GM21515 (cell line): ENCODE measurements around the gene CCDC57.
"Not testable (repeated sequence)": the region's sequence is repeated elsewhere in the genome, so short reads cannot be mapped to it uniquely, and the experiment has no call there.

Source experiments
- ATAC-seq: cut with Tn5 transposase; IDR thresholded peaks from one replicate; pipeline ENCODE4 v1.9.1; 2021; ENCODE audit not compliant: unreplicated experiment

CCDC57 gene

GRCh38 chr17:82204831-82205719 lies 7.6 kb downstream of the CCDC57 start:
- ATAC-seq, result no peak

DNA sequence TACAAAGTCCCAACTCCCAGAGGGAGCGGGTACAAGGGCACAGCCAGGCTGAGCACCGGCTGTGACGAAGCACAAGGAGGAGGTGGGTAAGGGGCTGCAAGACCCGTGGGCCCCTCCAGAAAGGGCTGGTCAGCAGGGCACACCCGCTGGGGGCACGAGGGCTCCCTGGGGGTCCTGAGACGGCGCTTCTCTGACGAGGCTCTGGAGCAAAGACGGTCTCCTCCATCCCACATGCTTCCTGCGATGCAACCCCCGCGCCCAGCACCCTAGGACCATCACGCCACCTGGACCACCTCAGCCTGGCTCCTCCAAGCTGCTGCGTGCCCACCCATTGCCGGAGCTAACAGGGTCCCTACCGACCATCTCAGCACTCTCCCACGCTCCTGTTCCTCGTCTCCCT lies 8.7 kb downstream of the CCDC57 start:
- no peak for ATAC-seq

GRCh38 chr17:82202981-82203380 lies 9.7 kb downstream of the CCDC57 start:
- no peak for ATAC-seq

- ATAC-seq, result no peak
Measured at GRCh38 chr17:82201498-82201910, 11.1 kb downstream of the CCDC57 start.

DNA sequence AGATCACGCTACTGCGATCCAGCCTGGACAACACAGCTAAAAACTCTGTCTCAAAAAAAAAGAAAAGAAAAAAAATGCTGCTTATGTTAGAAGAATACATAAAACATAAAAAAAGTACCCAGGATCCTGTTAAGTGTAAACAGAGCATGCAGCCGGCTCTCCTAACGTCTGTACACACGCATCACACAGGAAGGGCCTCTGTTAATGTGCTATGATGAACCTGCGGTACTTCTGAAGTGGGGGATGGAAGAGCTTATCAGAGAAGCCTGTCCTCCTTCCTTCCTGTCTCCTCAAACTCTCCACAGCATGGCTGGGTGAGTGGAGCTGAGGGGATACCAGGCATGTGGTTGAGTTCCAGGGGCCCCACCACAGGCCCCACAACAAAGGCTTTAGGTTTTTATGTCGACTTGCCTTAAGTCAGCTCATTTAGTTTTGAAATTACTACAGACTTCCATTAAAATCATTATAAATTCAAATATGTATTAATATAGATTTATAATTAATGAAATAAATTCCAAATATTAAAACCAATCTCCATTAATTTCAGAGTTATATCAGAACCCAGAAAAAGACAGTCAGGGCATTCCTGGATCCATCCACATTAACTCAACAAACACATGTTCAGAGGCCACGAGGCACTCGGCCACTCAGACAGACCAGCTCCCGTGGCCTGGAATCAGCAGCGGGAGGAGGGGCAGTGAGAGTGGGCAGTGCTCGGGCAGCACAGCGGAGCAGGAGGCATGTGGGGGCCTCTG lies 11.7 kb downstream of the CCDC57 start:
- no peak for ATAC-seq

- no peak for ATAC-seq
Measured at GRCh38 chr17:82200135-82200534, 12.5 kb downstream of the CCDC57 start.

- ATAC-seq, result no peak
Measured at GRCh38 chr17:82199496-82199895, 13.1 kb downstream of the CCDC57 start.

DNA sequence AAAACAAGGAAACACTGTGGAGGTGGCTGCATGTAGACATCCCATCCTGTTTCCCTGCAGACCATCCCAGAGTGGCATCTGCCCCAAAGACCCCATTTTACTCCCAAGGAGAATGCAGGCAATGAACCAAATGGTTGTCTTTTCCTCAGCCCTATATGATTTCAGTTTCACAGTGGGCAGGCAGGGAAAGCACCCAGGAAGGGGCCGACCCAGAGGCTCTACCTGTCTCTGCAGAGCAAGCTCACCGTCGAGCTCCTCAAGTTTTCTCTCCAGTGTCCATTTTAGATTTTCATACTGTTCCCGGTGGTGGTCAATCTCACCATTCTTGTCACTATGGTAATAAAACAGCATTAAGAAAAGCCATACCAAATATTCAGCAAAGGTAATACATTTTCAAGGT lies 14.6 kb downstream of the CCDC57 start:
- ATAC-seq, result no peak

- no peak for ATAC-seq
Measured at GRCh38 chr17:82195675-82196672, 16.7 kb downstream of the CCDC57 start.

DNA sequence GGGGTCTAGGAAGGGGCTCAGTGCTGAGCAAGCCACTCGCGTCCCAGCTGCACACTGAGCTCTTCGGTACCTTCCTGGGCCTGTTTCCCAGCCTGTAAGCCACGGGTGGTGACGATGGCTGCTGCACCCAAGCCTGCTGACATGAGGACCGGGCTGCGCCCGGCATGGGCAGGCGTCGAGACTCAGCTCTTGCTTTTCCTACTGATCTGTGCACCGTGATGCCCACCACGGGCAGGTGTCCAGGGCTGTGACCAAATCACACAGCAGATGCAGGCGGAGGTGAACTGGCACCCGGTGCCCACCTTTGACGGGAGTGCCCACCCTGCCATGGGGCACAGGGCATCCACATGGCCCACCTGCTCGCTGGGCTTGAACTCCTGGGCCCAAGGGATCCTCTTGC lies 17.9 kb downstream of the CCDC57 start:
- no peak for ATAC-seq

- no peak for ATAC-seq
Measured at GRCh38 chr17:82193520-82194220, 19.0 kb downstream of the CCDC57 start.

DNA sequence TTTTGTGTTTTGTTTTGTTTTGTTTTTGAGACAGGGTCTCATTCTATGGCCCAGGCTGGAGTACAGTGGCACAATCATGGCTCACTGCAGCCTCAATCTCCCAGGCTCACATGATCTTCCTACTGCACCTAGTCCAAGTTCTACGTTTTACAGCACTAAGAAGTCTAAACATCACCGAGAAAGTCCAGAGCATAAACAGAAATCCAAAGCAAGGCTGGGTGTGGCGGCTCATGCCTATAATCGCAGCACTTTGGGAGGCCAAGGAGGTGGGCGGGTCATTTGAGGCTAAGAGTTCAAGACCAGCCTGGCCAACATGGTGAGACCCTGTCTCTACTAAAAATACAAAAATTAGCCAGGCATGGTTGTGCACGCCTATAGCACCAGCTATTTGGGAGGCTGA lies 19.6 kb downstream of the CCDC57 start:
- not testable (repeated sequence) for ATAC-seq

GRCh38 chr17:82188001-82188961 lies 24.4 kb downstream of the CCDC57 start:
- ATAC-seq, result no peak

GRCh38 chr17:82187500-82187899 lies 25.1 kb downstream of the CCDC57 start:
- no peak for ATAC-seq

DNA sequence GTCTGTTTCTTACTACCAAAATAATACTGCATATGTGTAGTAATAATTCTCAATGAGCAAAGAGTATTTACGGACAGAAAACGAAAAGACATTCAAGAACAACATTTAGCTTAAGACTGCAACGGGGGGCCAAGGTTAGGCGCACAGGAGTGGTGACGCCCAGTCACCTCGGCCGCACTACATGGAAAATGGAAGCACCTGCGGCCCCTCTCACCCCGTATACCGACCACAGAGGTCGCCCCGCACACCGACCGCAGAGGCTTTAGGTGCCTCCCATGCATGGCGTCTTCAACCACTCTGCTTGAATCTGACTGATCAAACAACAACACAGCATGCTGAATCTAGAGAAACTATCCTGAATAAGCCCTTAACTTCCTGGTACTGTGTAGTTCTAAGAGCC lies 26.4 kb downstream of the CCDC57 start:
- no peak for ATAC-seq

GRCh38 chr17:82184761-82185160 lies 27.9 kb downstream of the CCDC57 start:
- no peak for ATAC-seq

- ATAC-seq, result no peak
Measured at GRCh38 chr17:82180776-82181528, 31.7 kb downstream of the CCDC57 start.

- no peak for ATAC-seq
Measured at GRCh38 chr17:82179946-82180475, 32.6 kb downstream of the CCDC57 start.
